GM12875 (cell line): ENCODE measurements around the gene AEN.
"Not testable (repeated sequence)": the region's sequence is repeated elsewhere in the genome, so short reads cannot be mapped to it uniquely, and the experiment has no call there.

Experiments
- H3K4me3 ChIP-seq: one replicate; pipeline ENCODE4 v1.5.1; 2011; ENCODE audit warnings: low read depth, low read length, control low read depth
- TF ChIP-seq, protein P1 (sequence below): IDR thresholded peaks from 2 replicates; pipeline ENCODE4 v1.5.1; 2011; ENCODE audit warnings: low read depth, mild to moderate bottlenecking, control low read depth, inconsistent platforms, low read length, moderate library complexity, borderline replicate concordance; ENCODE audit not compliant: insufficient read depth

The AEN gene

DNA sequence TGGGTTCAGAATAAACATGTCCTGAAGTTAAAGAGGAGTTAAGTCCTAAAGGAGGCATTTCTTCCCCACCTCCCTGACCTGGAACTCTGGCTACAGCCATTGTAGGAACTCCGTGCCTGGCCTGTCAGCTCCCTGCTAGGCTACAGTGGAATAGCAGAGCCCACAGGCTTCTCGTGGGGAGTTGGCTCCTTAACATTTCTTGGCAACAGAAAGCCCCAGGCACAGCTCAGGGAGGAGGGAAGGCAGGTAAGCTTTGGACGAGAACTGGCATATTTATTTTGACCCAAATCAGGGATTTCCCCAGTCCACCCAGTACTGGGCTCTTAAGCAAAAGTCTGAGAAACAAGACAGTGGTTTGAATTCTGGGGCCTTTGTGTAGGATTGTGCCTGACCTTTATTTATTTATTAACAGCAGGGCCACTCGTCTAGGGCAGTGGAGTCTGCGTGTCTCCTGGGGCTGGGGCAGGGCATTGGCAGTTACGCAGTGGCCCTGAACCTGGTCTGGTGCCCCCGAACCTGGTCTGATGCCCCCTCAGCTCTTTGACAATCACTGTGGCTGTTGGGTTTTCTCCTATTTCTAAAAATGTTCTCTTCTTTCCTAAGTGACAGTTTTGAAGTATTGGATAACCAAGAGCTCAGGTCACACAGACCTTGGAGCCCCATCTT, 9.8 kb downstream of the AEN start:
- TF ChIP-seq, protein P1, sequence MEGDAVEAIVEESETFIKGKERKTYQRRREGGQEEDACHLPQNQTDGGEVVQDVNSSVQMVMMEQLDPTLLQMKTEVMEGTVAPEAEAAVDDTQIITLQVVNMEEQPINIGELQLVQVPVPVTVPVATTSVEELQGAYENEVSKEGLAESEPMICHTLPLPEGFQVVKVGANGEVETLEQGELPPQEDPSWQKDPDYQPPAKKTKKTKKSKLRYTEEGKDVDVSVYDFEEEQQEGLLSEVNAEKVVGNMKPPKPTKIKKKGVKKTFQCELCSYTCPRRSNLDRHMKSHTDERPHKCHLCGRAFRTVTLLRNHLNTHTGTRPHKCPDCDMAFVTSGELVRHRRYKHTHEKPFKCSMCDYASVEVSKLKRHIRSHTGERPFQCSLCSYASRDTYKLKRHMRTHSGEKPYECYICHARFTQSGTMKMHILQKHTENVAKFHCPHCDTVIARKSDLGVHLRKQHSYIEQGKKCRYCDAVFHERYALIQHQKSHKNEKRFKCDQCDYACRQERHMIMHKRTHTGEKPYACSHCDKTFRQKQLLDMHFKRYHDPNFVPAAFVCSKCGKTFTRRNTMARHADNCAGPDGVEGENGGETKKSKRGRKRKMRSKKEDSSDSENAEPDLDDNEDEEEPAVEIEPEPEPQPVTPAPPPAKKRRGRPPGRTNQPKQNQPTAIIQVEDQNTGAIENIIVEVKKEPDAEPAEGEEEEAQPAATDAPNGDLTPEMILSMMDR: no peak
- no peak overlapping the region for H3K4me3 ChIP-seq

DNA sequence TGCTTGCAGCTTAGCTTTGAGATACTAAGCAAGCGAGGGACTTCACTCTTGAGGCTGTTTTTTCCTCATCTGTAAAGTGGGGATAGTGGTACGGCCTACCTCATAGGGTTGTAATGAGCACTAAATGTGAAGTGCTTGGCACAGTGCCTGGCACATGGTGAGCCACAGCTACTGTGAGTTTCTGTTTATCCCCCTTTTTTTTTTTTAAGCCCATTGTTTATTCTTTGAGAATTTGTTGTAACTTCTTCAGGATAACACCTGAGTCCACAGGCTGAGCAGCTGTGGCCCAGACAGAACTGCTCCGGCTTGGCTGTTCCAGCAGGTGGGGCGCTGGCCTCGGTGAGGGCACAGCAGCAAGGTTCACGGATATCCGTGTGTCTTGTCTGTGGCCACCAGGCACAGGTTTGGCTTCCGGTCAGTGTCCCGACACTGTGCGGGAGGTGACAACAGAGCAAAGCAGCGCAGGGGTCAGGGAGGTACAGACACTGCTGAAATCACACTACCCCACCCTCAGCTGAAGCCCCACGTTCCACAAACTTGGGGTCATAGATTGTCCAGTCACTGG, 10.4 kb downstream of the AEN start:
- TF ChIP-seq, protein P1: no peak
- no peak overlapping the region for H3K4me3 ChIP-seq

DNA sequence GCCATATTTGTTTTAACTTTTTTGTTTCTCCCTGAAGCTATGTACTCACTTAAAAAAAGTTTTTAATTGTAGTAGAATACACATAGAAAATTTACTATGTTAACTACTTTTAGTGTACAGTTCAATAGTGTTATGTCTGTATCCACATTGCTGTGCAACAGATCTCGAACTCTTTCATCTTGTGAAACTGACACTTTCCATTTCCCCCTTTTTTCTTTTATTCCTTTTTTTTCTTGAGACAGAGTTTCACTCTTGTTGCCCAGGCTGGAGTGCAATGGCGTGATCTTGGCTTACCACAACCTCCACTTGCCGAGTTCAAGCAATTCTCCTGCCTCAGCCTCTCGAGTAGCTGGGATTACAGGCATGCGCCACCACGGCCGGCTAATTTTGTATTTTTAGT, 11.7 kb downstream of the AEN start:
- not testable (repeated sequence) for H3K4me3 ChIP-seq

DNA sequence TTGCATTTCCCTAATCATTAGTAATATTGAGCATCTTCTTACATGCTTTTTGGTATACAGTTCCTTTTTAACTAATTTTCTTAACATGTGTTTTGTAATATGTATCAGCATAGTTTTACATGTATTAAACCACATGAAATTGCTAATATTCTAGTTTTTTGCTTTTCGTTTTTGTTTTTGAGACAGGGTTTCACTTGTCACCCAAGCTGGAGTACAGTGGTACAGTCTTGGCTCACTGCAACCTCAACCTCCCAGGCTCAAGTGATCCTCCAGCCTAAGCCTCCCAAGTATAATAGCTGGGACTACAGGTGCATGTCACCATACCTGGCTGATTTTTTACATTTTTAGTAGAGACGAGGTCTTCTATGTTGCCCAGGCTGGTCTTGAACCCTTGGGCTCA, 13.3 kb downstream of the AEN start:
- no peak overlapping the region for H3K4me3 ChIP-seq
- TF ChIP-seq, protein P1: no peak

DNA sequence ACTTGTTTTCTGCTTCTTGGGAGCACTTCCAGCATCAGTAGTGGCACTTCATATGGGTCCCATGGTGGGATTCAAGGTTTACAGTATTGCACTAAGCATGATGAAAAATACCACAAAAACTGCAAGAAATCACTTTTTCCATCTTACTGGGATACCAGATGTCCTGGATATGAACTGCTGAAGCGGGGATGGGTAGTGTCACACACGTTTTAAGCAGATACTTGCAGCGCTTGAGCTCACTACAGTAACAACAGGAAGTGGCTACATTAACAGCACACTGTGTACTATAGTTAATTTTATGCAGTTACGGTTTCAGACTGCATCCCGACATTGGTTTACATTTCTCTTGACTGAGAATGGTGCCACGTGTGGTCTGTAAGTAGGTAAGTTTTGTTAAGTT, 14.2 kb downstream of the AEN start:
- no peak overlapping the region for H3K4me3 ChIP-seq
- TF ChIP-seq, protein P1: no peak

DNA sequence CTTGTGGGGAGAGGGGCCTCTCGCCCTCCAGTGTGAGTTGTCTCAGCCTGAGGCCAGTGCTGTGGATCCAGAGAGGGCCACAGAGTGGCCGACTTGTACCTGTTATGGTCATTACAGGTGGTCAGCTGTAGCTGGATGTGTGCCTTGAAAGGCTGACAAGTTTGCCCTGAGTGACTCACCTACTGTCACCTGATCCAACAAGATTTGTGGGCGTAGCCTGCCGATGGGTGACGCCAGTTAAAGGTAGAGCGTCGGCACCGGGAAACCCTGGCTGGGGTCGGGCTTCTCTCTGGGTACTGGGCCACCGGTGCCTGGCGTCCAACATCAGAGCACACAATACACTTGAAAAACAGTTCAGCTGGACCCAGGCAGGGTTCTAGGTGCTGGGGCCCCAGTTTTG, 14.9 kb downstream of the AEN start:
- no peak overlapping the region for H3K4me3 ChIP-seq
- TF ChIP-seq, protein P1: no peak

DNA sequence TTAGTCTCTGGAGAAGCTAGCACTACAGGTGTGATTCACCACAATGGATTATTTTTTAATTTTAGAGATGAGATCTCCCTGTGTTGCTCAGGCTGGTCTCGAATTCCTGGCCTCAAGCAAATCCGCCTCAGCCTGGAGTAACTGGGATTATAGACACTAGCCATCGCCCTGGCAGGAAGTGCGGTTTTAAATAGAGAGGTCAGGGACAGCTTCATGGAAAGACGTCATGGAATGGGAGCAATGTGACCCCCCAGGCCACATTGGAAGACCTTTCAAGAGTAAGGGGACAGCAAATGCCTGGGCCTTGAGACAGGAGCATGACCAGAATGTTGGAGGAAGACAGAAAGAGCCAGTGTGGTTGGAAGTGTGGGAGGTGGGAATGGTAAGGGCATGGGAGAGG, 15.5 kb downstream of the AEN start:
- no peak overlapping the region for H3K4me3 ChIP-seq
- TF ChIP-seq, protein P1: no peak

DNA sequence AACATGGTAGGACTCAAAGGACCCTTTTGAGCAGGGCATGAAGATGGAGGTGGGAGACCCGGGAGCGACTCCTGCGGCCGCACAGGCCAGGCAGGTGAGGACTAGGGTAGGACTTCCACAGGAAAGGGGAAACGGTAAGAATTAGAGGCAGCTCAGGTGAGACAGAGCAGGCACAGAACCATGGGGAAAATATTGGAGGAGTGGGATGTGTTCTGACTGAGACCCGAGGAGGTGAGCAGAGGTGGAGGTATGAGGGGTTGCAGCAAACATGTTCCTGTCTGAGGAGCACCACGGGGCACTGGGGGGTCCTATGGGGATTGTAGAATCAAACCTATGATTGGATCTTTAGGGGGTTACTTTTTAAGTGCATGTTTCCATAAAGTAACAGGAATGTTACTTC, 16.3 kb downstream of the AEN start:
- TF ChIP-seq, protein P1: no peak
- no peak overlapping the region for H3K4me3 ChIP-seq
